Gastrocnemius medialis (tissue), 4 donors: ENCODE data around the gene PLEKHH2. TPM values are rescaled to one million over a fixed set of nuclear protein-coding genes. Genes with fewer than 3 reads are reported as not detected.
A peak's percentile ranks its signal among the peaks of the same experiment; 100 is the strongest.

Experiments used
- ATAC-seq, 2 donors: fragments of 150-250 bp; one replicate each; pipeline ENCODE4 v1.9.1; 2016
- DNase-seq, 2 donors: peaks; one replicate each; pipeline ENCODE4 v3.0.0-alpha.2; 2019
- H3K27ac ChIP-seq, 4 donors: fragments of 200-600 bp; sonication (generic); 1 replicate in 1 of 4; 2 replicates in 3 of 4; pipeline ENCODE4 v1.5.1; 2016 to 2018; ENCODE audit warnings: mild to moderate bottlenecking in 2 of 4, moderate library complexity in 1 of 4
- H3K27me3 ChIP-seq, 3 donors: fragments of 200-600 bp; sonication (generic) in 2 of 3; 1 replicate in 1 of 3; 2 replicates in 2 of 3; pipeline versions ENCODE4 v1.5.1 to v1.6.0; 2016 to 2019; ENCODE audit warnings: mild to moderate bottlenecking in 1 of 3, moderate library complexity in 1 of 3
- H3K36me3 ChIP-seq, 2 donors: fragments of 200-600 bp; sonication (generic) in 1 of 2; one replicate each; pipeline ENCODE4 v1.5.1; 2017 to 2018
- H3K4me1 ChIP-seq, 2 donors: fragments of 200-600 bp; sonication (generic) in 1 of 2; one replicate each; pipeline ENCODE4 v1.5.1; 2016 to 2017; ENCODE audit warnings: mild to moderate bottlenecking in 2 of 2
- H3K4me3 ChIP-seq, 4 donors: fragments of 200-600 bp; sonication (generic) in 3 of 4; 1 replicate in 1 of 4; 2 replicates in 3 of 4; pipeline ENCODE4 v1.5.1; 2016 to 2019; ENCODE audit warnings: mild to moderate bottlenecking in 2 of 4
- H3K9me3 ChIP-seq, 3 donors: fragments of 200-600 bp; sonication (generic) in 2 of 3; 1 replicate in 1 of 3; 2 replicates in 2 of 3; pipeline ENCODE4 v1.5.1; 2016 to 2019
- CTCF ChIP-seq, 5 experiments: fragments of 450-650 bp in 3 of 5; fragments of 200-600 bp in 2 of 5; sonication (generic) in 2 of 5; IDR thresholded peaks in 4 of 5; conservative IDR thresholded peaks in 1 of 5; 1 replicate in 4 of 5; 2 replicates in 1 of 5; pipeline ENCODE4 v1.5.1; 2016 to 2019; ENCODE audit warnings: antibody characterized with exemption in 5 of 5, mild to moderate bottlenecking in 3 of 5, moderate library complexity in 3 of 5
- POLR2A ChIP-seq, 2 donors: fragments of 450-650 bp; IDR thresholded peaks; one replicate each; pipeline ENCODE4 v1.6.1; 2017; ENCODE audit warnings: antibody characterized with exemption in 2 of 2, mild to moderate bottlenecking in 2 of 2, moderate library complexity in 2 of 2
- in situ Hi-C, 4 donors: fragments of 200-750 bp; cut with MboI; loops; one replicate each; pipeline versions ENCODE4 v1.15.0 to v1.8.0; 2017; ENCODE audit warnings: low sequenced_read_pairs in 4 of 4
- intact Hi-C: fragments of 100-400 bp; cut with DNase I; formaldehyde crosslinking; loops from one replicate; pipeline ENCODE4 v1.15.1; 2023; ENCODE audit warnings: low total_unique reads
- total RNA-seq, 4 donors: library from RNA; depleted of rRNA; stranded (reverse); fragments of >200 nt; gene quantifications; one replicate each; pipeline versions ENCODE4 v1.1.0 to v1.2.3, GENCODE V29; 2016

The PLEKHH2 gene
- total RNA-seq, 4 donors from 2014 or later, result 1.4 to 4.9 (median 3.4) TPM

- ATAC-seq (no peak), DNase-seq (no peak)
- intact Hi-C loops, result no loop called here
- H3K9me3 ChIP-seq, result no peaks in the 10 kb centered on the region
- TF ChIP-seq CTCF (IDR thresholded peaks at IDR 0.05 in 4 of 5, conservative IDR thresholded peaks at IDR 0.05 in 1 of 5) (no peak), POLR2A (IDR thresholded peaks at IDR 0.05) (no peak)
- no peak overlapping the region for H3K27ac ChIP-seq
- peaks cover 0 to 41% of the 10 kb centered on the region in 2 donors for H3K36me3 ChIP-seq
- no peaks in the 10 kb centered on the region for H3K4me1 ChIP-seq
- H3K4me3 ChIP-seq, result no peak overlapping the region
- in situ Hi-C loops, result no loop called here
- H3K27me3 ChIP-seq, result no peaks in the 10 kb centered on the region
Measured at GRCh38 chr2:43787895-43788294, 150.8 kb downstream of the PLEKHH2 start.

GRCh38 chr2:43788646-43789045, 151.6 kb downstream of the PLEKHH2 start:
- no peak overlapping the region for H3K27ac ChIP-seq
- in situ Hi-C loops (no loop called here), intact Hi-C loops (no loop called here)
- TF ChIP-seq POLR2A (IDR thresholded peaks at IDR 0.05) (no peak), CTCF (IDR thresholded peaks at IDR 0.05 in 4 of 5, conservative IDR thresholded peaks at IDR 0.05 in 1 of 5) (no peak)
- no peaks in the 10 kb centered on the region for H3K9me3 ChIP-seq
- no peak overlapping the region for H3K4me3 ChIP-seq
- H3K36me3 ChIP-seq, result peaks cover 0 to 41% of the 10 kb centered on the region in 2 donors
- H3K4me1 ChIP-seq, result no peaks in the 10 kb centered on the region
- ATAC-seq (no peak), DNase-seq (no peak)
- no peaks in the 10 kb centered on the region for H3K27me3 ChIP-seq

DNA sequence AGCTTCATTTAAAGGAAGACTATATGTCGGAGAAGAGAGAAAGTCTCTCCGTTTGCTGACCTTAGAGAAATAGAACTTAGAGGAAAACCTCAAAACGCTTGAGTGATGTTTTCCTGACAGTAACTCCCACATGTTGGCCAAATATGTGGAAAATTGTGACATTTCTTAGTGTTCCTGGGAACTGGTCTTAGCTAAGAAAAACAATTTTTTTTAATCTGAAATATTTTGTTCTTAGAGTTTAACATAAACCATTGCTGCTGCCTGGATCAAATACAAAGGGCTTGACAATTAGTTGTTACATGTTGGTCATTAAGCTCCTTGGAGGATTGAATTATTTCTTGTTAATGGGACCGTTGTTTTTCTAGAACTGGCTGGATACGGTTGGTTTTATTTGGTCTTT, 153.1 kb downstream of the PLEKHH2 start:
- ATAC-seq (peak in 1 of 2 donors; percentile 64), DNase-seq (no peak)
- in situ Hi-C loops (no loop called here), intact Hi-C loops (no loop called here)
- peak overlapping the region in 2 of 4 donors; percentile 16 to 58 for H3K27ac ChIP-seq
- no peaks in the 10 kb centered on the region for H3K9me3 ChIP-seq
- no peaks in the 10 kb centered on the region for H3K27me3 ChIP-seq
- TF ChIP-seq POLR2A (IDR thresholded peaks at IDR 0.05) (no peak), CTCF (IDR thresholded peaks at IDR 0.05 in 4 of 5, conservative IDR thresholded peaks at IDR 0.05 in 1 of 5) (no peak)
- H3K4me1 ChIP-seq, result no peaks in the 10 kb centered on the region
- H3K36me3 ChIP-seq, result peaks cover 0 to 34% of the 10 kb centered on the region in 2 donors
- no peak overlapping the region for H3K4me3 ChIP-seq

GRCh38 chr2:43791035-43791765, 154.1 kb downstream of the PLEKHH2 start:
- no peaks in the 10 kb centered on the region for H3K9me3 ChIP-seq
- in situ Hi-C loops (no loop called here), intact Hi-C loops (no loop called here)
- no peaks in the 10 kb centered on the region for H3K27me3 ChIP-seq
- no peak for ATAC-seq
- H3K4me1 ChIP-seq, result no peaks in the 10 kb centered on the region
- peaks cover 0 to 41% of the 10 kb centered on the region in 2 donors for H3K36me3 ChIP-seq
- TF ChIP-seq POLR2A (IDR thresholded peaks at IDR 0.05) (no peak), CTCF (IDR thresholded peaks at IDR 0.05 in 4 of 5, conservative IDR thresholded peaks at IDR 0.05 in 1 of 5) (no peak)
- no peak for DNase-seq
- H3K27ac ChIP-seq, result peak overlapping the region in 1 of 4 donors; percentile 10
- no peak overlapping the region for H3K4me3 ChIP-seq
